Ovary (tissue), 3 donors: ENCODE data around the gene SEMA3E.

Experiments
- CTCF ChIP-seq, 3 donors: fragments of 450-650 bp in 2 of 3; fragments of 200-600 bp in 1 of 3; IDR thresholded peaks; one replicate each; pipeline versions ENCODE4 v1.5.1 to v1.8.0; 2016 to 2022; ENCODE audit warnings: antibody characterized with exemption in 3 of 3, mild to moderate bottlenecking in 1 of 3
- EP300 ChIP-seq: sonication (generic); formaldehyde crosslinking; IDR thresholded peaks from one replicate; pipeline ENCODE4 v1.6.1; 2017; ENCODE audit warnings: antibody characterized with exemption
- donor health status: DM: no; HTN: no; CAD: no.

- TF ChIP-seq CTCF (IDR thresholded peaks at IDR 0.05), result no peak
- TF ChIP-seq EP300, result no peak
Measured at GRCh38 chr7:83684928-83685327, 36.0 kb upstream of the SEMA3E start.
